HG02885 (cell line): ENCODE measurements around the gene KCNK1.

Source experiments
- ATAC-seq: cut with Tn5 transposase; IDR thresholded peaks from one replicate; pipeline ENCODE4 v1.9.1; 2021; ENCODE audit warnings: mild to moderate bottlenecking; ENCODE audit not compliant: unreplicated experiment, poor library complexity

KCNK1 gene

GRCh38 chr1:233689017-233689747 is 75.3 kb downstream of the KCNK1 start:
- no peak for ATAC-seq

- ATAC-seq, result no peak
Observed at GRCh38 chr1:233689748-233690254, 75.9 kb downstream of the KCNK1 start.

GRCh38 chr1:233695901-233696300 is 82.0 kb downstream of the KCNK1 start:
- ATAC-seq, result peak; percentile 72

- no peak for ATAC-seq
Observed at GRCh38 chr1:233700338-233700737, 86.4 kb downstream of the KCNK1 start.

GRCh38 chr1:233704170-233704897 is 90.4 kb downstream of the KCNK1 start:
- ATAC-seq, result no peak

- ATAC-seq, result no peak
Observed at GRCh38 chr1:233704898-233705723, 91.2 kb downstream of the KCNK1 start.

- no peak for ATAC-seq
Observed at GRCh38 chr1:233707153-233707879, 93.4 kb downstream of the KCNK1 start.

GRCh38 chr1:233707880-233708815 is 94.2 kb downstream of the KCNK1 start:
- ATAC-seq, result no peak

- no peak for ATAC-seq
Observed at GRCh38 chr1:233710031-233710430, 96.1 kb downstream of the KCNK1 start.

GRCh38 chr1:233710507-233710906 is 96.6 kb downstream of the KCNK1 start:
- ATAC-seq, result no peak

- no peak for ATAC-seq
Observed at GRCh38 chr1:233714631-233715217, 100.8 kb downstream of the KCNK1 start.

GRCh38 chr1:233718057-233718456 is 104.2 kb downstream of the KCNK1 start:
- no peak for ATAC-seq

- no peak for ATAC-seq
Observed at GRCh38 chr1:233719655-233720341, 105.9 kb downstream of the KCNK1 start.

- ATAC-seq, result peak; percentile 94
Observed at GRCh38 chr1:233721004-233721595, 107.2 kb downstream of the KCNK1 start.
